ENCODE data around the gene NRG2. TPM values are rescaled to one million over a fixed set of nuclear protein-coding genes. Genes with fewer than 3 reads are reported as not detected.

Gene NRG2
- polyA plus RNA-seq, 1 of the 3 experiments (the other 2 are of a cell fraction) = 3.7 TPM

GRCh38 chr5:139985733-139986132, 57.4 kb downstream of the NRG2 start (continued):
- TF ChIP-seq IRF3 (IDR thresholded peaks at IDR 0.05; ENCODE audit: low read depth, low read length) (no peak), RFX5 (IDR thresholded peaks at IDR 0.05; ENCODE audit: low read length) (no peak), USF1 (IDR thresholded peaks at IDR 0.05; ENCODE audit: borderline replicate concordance, low read depth) (peak; percentile 27; the same call in 1 of the 2 replicates), TEAD4 (IDR thresholded peaks at IDR 0.05; ENCODE audit: borderline replicate concordance, insufficient read depth) (0 out of 2 replicates have a peak, but pooled peaks have one; percentile 51), PBX3 (IDR thresholded peaks at IDR 0.05) (peak; percentile 79), FOSL2 (IDR thresholded peaks at IDR 0.05; ENCODE audit: borderline replicate concordance, low read depth) (peak; percentile 93), RAD21 (IDR thresholded peaks at IDR 0.05; ENCODE audit: low read length) (no peak), RXRA (IDR thresholded peaks at IDR 0.05; ENCODE audit: borderline replicate concordance, low read depth) (peak; percentile 60; the same call in 1 of the 2 replicates), MEF2A (IDR thresholded peaks at IDR 0.05; ENCODE audit: borderline replicate concordance, low read depth) (peak; percentile 92), NFIC (IDR thresholded peaks at IDR 0.05; ENCODE audit: borderline replicate concordance) (peak; percentile 59; the same call in 1 of the 2 replicates), POLR2AphosphoS5 (IDR thresholded peaks at IDR 0.05; ENCODE audit: low read depth, low read length) (peak; percentile 36; the same call in 1 of the 2 replicates), RCOR1 (IDR thresholded peaks at IDR 0.05; ENCODE audit: low read length) (no peak), TCF12 (IDR thresholded peaks at IDR 0.05) (peak; percentile 81), FOXM1 (IDR thresholded peaks at IDR 0.05; ENCODE audit: low read depth) (0 out of 2 replicates have a peak, but pooled peaks have one; percentile 25), CHD2 (IDR thresholded peaks at IDR 0.05; ENCODE audit: low read length, partially characterized antibody) (no peak), GABPA (IDR thresholded peaks at IDR 0.05; ENCODE audit: low read depth) (no peak), EZH2phosphoT487 (IDR thresholded peaks at IDR 0.05; ENCODE audit: borderline replicate concordance, low read depth) (no peak), ZBTB33 (IDR thresholded peaks at IDR 0.05; ENCODE audit: borderline replicate concordance, low read depth) (no peak), MXI1 (IDR thresholded peaks at IDR 0.05; ENCODE audit: low read depth, low read length) (no peak), SIN3A (IDR thresholded peaks at IDR 0.05; ENCODE audit: borderline replicate concordance, low read depth, low read length) (no peak), CTCF (IDR thresholded peaks at IDR 0.05) (no peak), YY1 (IDR thresholded peaks at IDR 0.05; ENCODE audit: low read depth) (no peak)
